Fibroblast of lung (primary cell): ENCODE measurements around the gene ADCY9. TPM values are rescaled to one million over a fixed set of nuclear protein-coding genes. Genes with fewer than 3 reads are reported as not detected.

Experiments used
- DNase-seq, 2 donors: peaks; one replicate each; pipeline versions ENCODE4 v3.0.0 to v3.0.0-alpha.2; 2010; ENCODE audit warnings: low read depth in 2 of 2
- H2AFZ ChIP-seq: 2 replicates; pipeline ENCODE4 v1.5.1; 2012; ENCODE audit warnings: low read length, control low read depth, inconsistent platforms
- H3K27ac ChIP-seq: 2 replicates; pipeline ENCODE4 v1.5.1; 2011; ENCODE audit warnings: low read length, control low read depth; ENCODE audit not compliant: insufficient read depth
- H3K27me3 ChIP-seq: 2 replicates; pipeline ENCODE4 v1.5.1; 2011; ENCODE audit warnings: mild to moderate bottlenecking, low read length; ENCODE audit not compliant: control insufficient read depth, insufficient read depth
- H3K36me3 ChIP-seq: 2 replicates; pipeline ENCODE4 v1.5.1; 2011; ENCODE audit warnings: low read length; ENCODE audit not compliant: control insufficient read depth, insufficient read depth
- H3K4me1 ChIP-seq: 2 replicates; pipeline ENCODE4 v1.5.1; 2011; ENCODE audit warnings: low read length; ENCODE audit not compliant: control insufficient read depth, insufficient read depth; ENCODE audit errors: extremely low read depth
- H3K4me2 ChIP-seq: 2 replicates; pipeline ENCODE4 v1.5.1; 2011; ENCODE audit warnings: low read length, control low read depth; ENCODE audit not compliant: insufficient read depth; ENCODE audit errors: extremely low read depth
- H3K4me3 ChIP-seq, 4 experiments: fragments of 200-600 bp in 1 of 4; sonication (generic) in 1 of 4; replicated peaks in 1 of 4; 2 replicates each; pipeline ENCODE4 v1.5.1; 2011 to 2016; ENCODE audit warnings: low read length in 4 of 4, low read depth in 3 of 4, mild to moderate bottlenecking in 3 of 4, control low read depth in 2 of 4, inconsistent platforms in 1 of 4, mixed read lengths in 1 of 4; ENCODE audit not compliant: insufficient read depth in 1 of 4; ENCODE audit errors: control extremely low read depth in 1 of 4
- H3K79me2 ChIP-seq: 2 replicates; pipeline ENCODE4 v1.5.1; 2012; ENCODE audit warnings: mild to moderate bottlenecking, low read length, inconsistent platforms; ENCODE audit not compliant: control insufficient read depth, insufficient read depth
- H3K9ac ChIP-seq: 2 replicates; pipeline ENCODE4 v1.5.1; 2011; ENCODE audit warnings: mild to moderate bottlenecking, low read length, control low read depth; ENCODE audit not compliant: insufficient read depth
- H3K9me3 ChIP-seq: 2 replicates; pipeline ENCODE4 v1.5.1; 2012; ENCODE audit warnings: low read depth, low read length; ENCODE audit not compliant: control insufficient read depth, insufficient read depth
- H4K20me1 ChIP-seq: 2 replicates; pipeline ENCODE4 v1.5.1; 2011; ENCODE audit warnings: low read length; ENCODE audit not compliant: control insufficient read depth, insufficient read depth; ENCODE audit errors: extremely low read depth
- CTCF ChIP-seq, 2 donors: IDR thresholded peaks in 1 of 2; conservative IDR thresholded peaks in 1 of 2; 1 replicate in 1 of 2; 2 replicates in 1 of 2; pipeline ENCODE4 v1.5.1; 2011 to 2012; ENCODE audit warnings: low read length in 2 of 2, control low read depth in 1 of 2, inconsistent platforms in 1 of 2, low read depth in 1 of 2, mild to moderate bottlenecking in 1 of 2
- EZH2 ChIP-seq: IDR thresholded peaks from 2 replicates; pipeline ENCODE4 v1.5.1; 2012; ENCODE audit warnings: low read length, control low read depth, mild to moderate bottlenecking; ENCODE audit errors: missing control alignments
- polyA plus RNA-seq, 2 donors: library from polyadenylated mRNA; depleted of rRNA in 1 of 2; stranded (reverse) in 1 of 2; unstranded in 1 of 2; fragments of >200 nt; gene quantifications; 2 replicates each; pipeline ENCODE4 v1.2.1, GENCODE V29; 2011 to 2012; ENCODE audit warnings: missing spikeins in 1 of 2
- total RNA-seq: library from RNA; depleted of rRNA; stranded (reverse); fragments of >200 nt; gene quantifications from 2 replicates; pipeline ENCODE4 v1.2.1, GENCODE V29; 2014

ADCY9 gene
- total and polyA plus RNA-seq, 2 donors (not counting 1 experiment from before 2014, with no cell fraction given), result 22.1 to 37.0 TPM

GRCh38 chr16:3919413-3919812, 196.8 kb downstream of the ADCY9 start:
- Histone ChIP-seq H3K27ac (no peak overlapping the region), H3K4me2 (no peak overlapping the region), H3K27me3 (peaks cover 3% of the 10 kb centered on the region), H4K20me1 (no peaks in the 10 kb centered on the region), H3K79me2 (no peaks in the 10 kb centered on the region), H3K4me3 (no peak overlapping the region), H3K9ac (no peak overlapping the region), H3K36me3 (no peaks in the 10 kb centered on the region), H3K9me3 (no peaks in the 10 kb centered on the region), H3K4me1 (no peaks in the 10 kb centered on the region), H2AFZ (no peak overlapping the region)
- TF ChIP-seq EZH2 (no peak), CTCF (conservative IDR thresholded peaks at IDR 0.05 in 1 of 2, IDR thresholded peaks at IDR 0.05 in 1 of 2; ENCODE audit: low read depth in 1 of 2, low read length in 2 of 2) (no peak)
- no peak for DNase-seq

DNA sequence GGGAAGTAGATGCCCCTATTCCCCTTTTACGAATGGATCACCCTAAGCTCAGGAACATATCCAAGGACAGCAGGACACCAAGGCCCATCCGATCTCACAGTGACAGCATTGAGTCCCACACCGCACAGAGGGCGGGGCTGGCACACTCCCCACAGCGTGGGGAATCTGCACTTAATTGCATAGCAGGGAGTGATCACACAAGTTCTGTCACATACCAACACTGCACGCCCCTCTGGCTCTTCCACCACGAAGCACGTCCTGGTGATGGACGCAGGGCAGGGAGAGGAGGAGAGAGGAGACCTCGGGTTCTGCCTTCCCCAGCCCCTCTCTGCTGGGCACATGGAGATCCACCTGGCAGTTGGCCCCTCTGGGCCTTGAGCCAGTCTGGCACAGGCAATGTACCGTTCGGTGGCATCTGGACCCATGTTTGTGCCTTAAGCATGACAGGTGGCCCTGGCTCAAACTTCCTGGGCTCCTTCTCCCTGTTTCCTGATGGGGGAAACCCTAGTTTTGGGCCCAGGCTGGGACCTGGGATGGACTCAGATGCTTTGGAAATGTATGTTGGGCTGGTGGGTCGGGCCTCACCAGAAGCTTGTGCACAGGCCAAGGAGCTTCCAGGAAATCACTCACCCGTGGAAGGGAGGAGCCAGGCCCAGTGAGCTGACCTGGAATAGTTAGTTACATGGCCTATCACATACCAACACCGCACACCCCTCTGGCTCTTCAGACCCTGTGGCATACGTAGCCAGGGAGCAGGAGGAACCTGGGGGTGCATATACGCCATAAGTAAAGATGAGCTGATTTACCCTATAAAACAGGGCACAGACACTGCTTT, 200.6 kb downstream of the ADCY9 start:
- no peak for DNase-seq
- Histone ChIP-seq H3K36me3 (no peaks in the 10 kb centered on the region), H3K4me2 (no peak overlapping the region), H3K4me1 (no peaks in the 10 kb centered on the region), H4K20me1 (no peaks in the 10 kb centered on the region), H3K27me3 (peaks cover 3% of the 10 kb centered on the region), H3K9me3 (no peaks in the 10 kb centered on the region), H3K27ac (no peak overlapping the region), H2AFZ (no peak overlapping the region), H3K9ac (no peak overlapping the region), H3K4me3 (no peak overlapping the region), H3K79me2 (no peaks in the 10 kb centered on the region)
- no peak for TF ChIP-seq EZH2
- no peak for TF ChIP-seq CTCF (conservative IDR thresholded peaks at IDR 0.05 in 1 of 2, IDR thresholded peaks at IDR 0.05 in 1 of 2; ENCODE audit: low read depth in 1 of 2, low read length in 2 of 2)

DNA sequence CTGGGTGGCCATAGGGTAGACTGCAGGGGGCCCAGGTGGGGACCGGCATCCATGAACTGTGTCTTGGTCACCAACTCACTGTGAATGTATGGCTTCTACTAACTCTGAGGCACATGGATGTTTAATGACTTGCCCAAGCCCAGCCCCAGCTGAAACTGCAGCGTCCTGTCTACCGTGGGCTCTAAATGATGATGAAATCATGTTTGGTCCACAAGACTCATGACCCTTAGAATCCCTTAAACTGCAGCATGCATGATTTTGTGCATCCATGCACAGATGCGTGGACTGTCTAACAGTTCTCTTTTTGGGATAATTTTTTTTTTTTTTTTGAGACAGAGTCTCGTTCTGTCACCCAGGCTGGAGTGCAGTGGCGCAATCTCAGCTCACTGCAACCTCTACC, 203.3 kb downstream of the ADCY9 start:
- DNase-seq, result no peak
- Histone ChIP-seq H3K9me3 (no peaks in the 10 kb centered on the region), H3K4me2 (no peak overlapping the region), H3K4me3 (no peak overlapping the region), H3K79me2 (no peaks in the 10 kb centered on the region), H3K27ac (no peak overlapping the region), H2AFZ (no peak overlapping the region), H3K36me3 (no peaks in the 10 kb centered on the region), H3K9ac (no peak overlapping the region), H3K4me1 (no peaks in the 10 kb centered on the region), H4K20me1 (no peaks in the 10 kb centered on the region), H3K27me3 (peaks cover 3% of the 10 kb centered on the region)
- TF ChIP-seq EZH2 (no peak), CTCF (conservative IDR thresholded peaks at IDR 0.05 in 1 of 2, IDR thresholded peaks at IDR 0.05 in 1 of 2; ENCODE audit: low read depth in 1 of 2, low read length in 2 of 2) (no peak)

Other genes starting within 250 kb of the ADCY9 start
- 16.2 and 22.6 TPM in 2 replicates for gene CREBBP, start 235.7 kb downstream of the ADCY9 start, total RNA-seq
- gene CREBBP, start 235.7 kb downstream of the ADCY9 start, polyA plus RNA-seq, result 6.1 and 8.0 TPM in 2 replicates
- gene SRL, start 125.6 kb upstream of the ADCY9 start, total RNA-seq, result under 0.01 and 0.17 TPM in 2 replicates
- gene SRL, start 125.6 kb upstream of the ADCY9 start, polyA plus RNA-seq, result 0.07 TPM in 2 replicates
- 8.2 and 8.9 TPM in 2 replicates for gene TFAP4, start 156.6 kb upstream of the ADCY9 start, total RNA-seq
- 3.5 and 6.6 TPM in 2 replicates for gene TFAP4, start 156.6 kb upstream of the ADCY9 start, polyA plus RNA-seq
- 2.6 and 4.0 TPM in 2 replicates for gene GLIS2, start 199.6 kb upstream of the ADCY9 start, total RNA-seq
- 5.6 and 6.0 TPM in 2 replicates for gene GLIS2, start 199.6 kb upstream of the ADCY9 start, polyA plus RNA-seq
- 24.4 and 34.3 TPM in 2 replicates for gene PAM16, start 234.9 kb upstream of the ADCY9 start, total RNA-seq
- 14.8 and 19.9 TPM in 2 replicates for gene PAM16, start 234.9 kb upstream of the ADCY9 start, polyA plus RNA-seq